ENCODE results near the gene PLCH2. TPM values are rescaled to one million over a fixed set of nuclear protein-coding genes. Genes with fewer than 3 reads are reported as not detected.

PLCH2 gene
- total RNA-seq, 1 donor = 0.81 TPM

DNA sequence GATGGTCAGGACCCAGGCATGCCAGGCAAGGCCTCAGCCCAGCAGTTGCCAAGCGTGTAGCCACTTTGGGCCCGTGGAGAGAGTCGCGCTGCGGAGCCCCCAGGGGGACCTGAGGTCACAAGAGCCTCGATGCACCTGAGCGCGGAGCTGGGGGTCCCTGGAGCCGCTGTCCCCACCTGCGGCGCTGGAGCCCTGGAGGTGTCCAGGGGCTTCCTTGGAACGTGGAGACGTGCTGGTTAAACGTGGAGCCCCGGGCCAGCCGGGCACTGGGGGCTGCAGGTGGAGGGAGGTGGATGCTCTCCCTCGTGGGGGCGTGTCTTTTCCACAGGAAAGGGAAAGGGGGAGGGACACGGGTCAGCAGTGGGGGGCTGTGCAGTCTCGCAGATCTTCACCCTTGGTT lies 3.1 kb downstream of the PLCH2 start:
- DNase-seq (ENCODE audit: low read depth) = no peak
- no peak overlapping the region for H3K4me3 ChIP-seq (ENCODE audit: low read depth, low read length)
- TF ChIP-seq, protein P1, sequence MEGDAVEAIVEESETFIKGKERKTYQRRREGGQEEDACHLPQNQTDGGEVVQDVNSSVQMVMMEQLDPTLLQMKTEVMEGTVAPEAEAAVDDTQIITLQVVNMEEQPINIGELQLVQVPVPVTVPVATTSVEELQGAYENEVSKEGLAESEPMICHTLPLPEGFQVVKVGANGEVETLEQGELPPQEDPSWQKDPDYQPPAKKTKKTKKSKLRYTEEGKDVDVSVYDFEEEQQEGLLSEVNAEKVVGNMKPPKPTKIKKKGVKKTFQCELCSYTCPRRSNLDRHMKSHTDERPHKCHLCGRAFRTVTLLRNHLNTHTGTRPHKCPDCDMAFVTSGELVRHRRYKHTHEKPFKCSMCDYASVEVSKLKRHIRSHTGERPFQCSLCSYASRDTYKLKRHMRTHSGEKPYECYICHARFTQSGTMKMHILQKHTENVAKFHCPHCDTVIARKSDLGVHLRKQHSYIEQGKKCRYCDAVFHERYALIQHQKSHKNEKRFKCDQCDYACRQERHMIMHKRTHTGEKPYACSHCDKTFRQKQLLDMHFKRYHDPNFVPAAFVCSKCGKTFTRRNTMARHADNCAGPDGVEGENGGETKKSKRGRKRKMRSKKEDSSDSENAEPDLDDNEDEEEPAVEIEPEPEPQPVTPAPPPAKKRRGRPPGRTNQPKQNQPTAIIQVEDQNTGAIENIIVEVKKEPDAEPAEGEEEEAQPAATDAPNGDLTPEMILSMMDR (IDR thresholded peaks at IDR 0.05; ENCODE audit: insufficient read depth, low read length) = no peak

DNA sequence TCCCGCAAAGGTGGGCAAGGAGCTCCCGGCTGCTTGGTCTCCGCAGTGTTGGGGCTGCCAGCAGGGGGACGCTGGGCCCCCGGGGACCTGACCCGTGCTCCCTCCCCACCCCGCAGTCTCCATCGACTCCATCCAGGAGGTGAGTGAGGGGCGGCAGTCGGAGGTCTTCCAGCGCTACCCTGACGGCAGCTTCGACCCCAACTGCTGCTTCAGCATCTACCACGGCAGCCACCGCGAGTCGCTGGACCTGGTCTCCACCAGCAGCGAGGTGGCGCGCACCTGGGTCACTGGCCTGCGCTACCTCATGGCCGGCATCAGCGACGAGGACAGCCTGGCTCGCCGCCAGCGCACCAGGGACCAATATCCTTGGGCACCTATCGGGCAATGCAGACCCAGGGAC lies 3.5 kb downstream of the PLCH2 start:
- DNase-seq (ENCODE audit: low read depth) = no peak
- TF ChIP-seq, protein P1 (IDR thresholded peaks at IDR 0.05; ENCODE audit: insufficient read depth, low read length) = no peak

DNA sequence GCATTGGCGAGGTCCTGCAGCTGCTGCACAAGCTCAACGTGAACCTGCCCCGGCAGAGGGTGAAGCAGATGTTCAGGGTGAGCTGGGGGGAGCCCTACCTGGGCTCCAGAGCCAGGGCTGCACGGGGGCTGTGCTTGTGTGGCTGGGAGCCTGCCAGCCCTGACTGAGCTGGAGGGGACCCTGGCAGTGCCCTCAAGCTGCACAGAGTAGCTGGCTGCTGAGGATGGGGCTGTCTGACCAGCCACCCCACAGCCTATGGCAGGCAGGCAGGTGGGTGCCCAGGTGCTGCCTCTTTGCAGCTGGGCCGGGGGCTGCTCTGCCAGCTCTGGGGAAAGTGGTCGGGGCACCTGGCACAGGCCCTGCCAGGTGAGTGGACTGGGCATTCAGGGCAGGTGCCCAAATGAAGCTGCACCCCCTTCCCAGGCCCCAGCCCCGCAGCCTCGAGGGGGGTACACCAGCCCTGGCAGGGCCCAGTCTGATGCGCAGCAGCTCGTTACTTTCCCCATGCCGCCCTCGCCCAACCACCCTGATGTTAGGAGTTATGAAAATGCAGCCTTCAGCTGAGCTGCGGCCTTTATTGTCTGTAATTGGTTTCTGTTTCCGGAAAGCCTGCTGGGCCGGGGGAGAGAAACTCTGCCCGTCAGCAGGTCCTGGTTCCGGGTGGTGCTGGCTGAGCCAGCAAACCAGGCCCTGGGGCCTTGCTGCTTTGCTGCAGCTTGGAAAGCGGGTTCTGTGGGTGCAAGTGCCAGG lies 4.3 kb downstream of the PLCH2 start:
- DNase-seq (ENCODE audit: low read depth) = no peak
- TF ChIP-seq, protein P1 (IDR thresholded peaks at IDR 0.05; ENCODE audit: insufficient read depth, low read length) = no peak
- H3K4me3 ChIP-seq (ENCODE audit: low read depth, low read length) = no peak overlapping the region

More for the DNA sequence above, 3.5 kb downstream of the PLCH2 start:
- H3K4me3 ChIP-seq (ENCODE audit: low read depth, low read length) = no peak overlapping the region

DNA sequence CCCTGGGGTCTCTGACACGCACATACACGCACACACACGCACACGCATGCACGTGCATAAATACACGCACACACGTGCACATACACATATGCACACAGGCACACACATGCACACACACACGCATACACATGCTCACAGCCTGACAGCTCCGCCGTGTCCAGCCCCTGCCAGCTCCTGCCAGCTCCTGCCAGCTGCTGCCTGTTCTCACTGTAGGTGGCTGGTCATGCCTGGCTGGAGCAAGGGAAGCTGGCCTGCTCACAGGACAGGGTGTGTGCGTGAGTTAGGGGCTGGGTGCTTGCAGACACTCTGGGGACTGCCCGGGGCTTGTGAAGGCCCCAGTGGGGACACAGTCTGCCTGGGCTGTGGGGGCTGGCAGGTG lies 4.9 kb downstream of the PLCH2 start:
- TF ChIP-seq, protein P1 (IDR thresholded peaks at IDR 0.05; ENCODE audit: insufficient read depth, low read length) = no peak
- H3K4me3 ChIP-seq (ENCODE audit: low read depth, low read length) = no peak overlapping the region
- no peak for DNase-seq (ENCODE audit: low read depth)

DNA sequence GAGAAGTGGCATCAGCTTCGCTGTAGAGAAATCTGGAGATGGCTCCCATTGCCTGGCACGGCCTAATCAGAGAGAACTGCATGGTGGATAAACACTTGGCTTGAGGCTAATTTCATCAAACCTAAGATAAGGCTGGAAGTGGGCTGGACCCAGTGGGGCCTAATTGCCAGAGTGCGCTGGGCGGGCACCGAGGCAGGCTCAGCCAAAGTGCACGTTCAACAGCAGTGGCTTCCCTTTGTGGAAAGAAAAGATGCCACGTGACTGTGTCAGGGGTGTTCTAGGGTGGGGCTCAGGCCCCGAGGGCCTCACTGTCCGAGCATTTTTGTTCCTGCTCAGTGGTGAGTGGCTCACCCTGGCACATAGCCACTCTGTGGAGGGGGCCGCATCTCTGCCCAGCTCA lies 5.8 kb downstream of the PLCH2 start:
- TF ChIP-seq, protein P1 (IDR thresholded peaks at IDR 0.05; ENCODE audit: insufficient read depth, low read length) = no peak
- no peak overlapping the region for H3K4me3 ChIP-seq (ENCODE audit: low read depth, low read length)
- peak; percentile 6 for DNase-seq (ENCODE audit: low read depth)

DNA sequence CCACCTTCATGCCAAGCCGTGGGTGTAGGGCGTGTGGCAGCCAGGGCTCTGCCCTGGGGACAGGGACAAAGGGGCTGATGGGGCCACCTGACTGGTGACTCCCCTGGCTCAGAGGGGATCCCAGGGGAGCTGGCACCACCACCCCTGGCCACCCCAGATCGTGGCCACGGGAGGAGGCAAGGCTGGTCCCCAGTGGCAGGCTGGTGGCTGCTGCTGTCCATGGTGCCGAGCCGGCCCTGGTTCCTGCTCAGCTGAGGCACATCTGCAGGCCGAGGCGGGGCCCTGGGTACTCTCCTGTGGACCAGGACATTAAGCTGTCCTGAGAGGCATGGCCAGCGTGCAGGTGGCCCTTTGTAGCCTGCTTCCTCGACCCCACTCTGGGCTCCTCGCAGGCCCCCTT lies 6.5 kb downstream of the PLCH2 start:
- no peak for DNase-seq (ENCODE audit: low read depth)
- no peak overlapping the region for H3K4me3 ChIP-seq (ENCODE audit: low read depth, low read length)
- TF ChIP-seq, protein P1 (IDR thresholded peaks at IDR 0.05; ENCODE audit: insufficient read depth, low read length) = no peak

DNA sequence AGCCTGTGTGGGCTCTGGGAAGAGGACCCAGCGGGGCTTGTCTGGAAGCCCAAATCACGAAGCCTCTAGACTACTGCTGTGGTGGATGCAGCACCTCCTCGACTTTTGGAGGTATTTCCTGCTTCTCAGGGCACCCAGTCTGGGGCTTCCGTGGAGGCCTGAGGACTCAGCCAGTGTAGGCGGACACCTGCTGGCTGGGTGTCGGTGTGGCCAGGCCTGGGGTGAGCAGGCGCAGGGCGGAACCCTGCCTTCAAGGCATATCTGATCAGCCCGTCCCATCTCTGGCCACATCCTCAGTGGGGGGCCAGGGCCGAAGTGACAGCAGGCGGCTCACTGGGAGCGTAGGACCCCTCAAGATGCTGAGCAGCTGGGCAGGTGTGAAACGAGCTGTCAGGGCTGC lies 6.9 kb downstream of the PLCH2 start:
- no peak for DNase-seq (ENCODE audit: low read depth)
- H3K4me3 ChIP-seq (ENCODE audit: low read depth, low read length) = no peak overlapping the region
- TF ChIP-seq, protein P1 (IDR thresholded peaks at IDR 0.05; ENCODE audit: insufficient read depth, low read length) = no peak

Data from fibroblast of the aortic adventitia (primary cell).